CD4-positive, alpha-beta T cell treated with Interleukin-1 beta for 1 hour (primary cell): ENCODE measurements around the gene RNF220.
A peak's percentile ranks its signal among the peaks of the same experiment; 100 is the strongest.
"Not testable (repeated sequence)": the region's sequence is repeated elsewhere in the genome, so short reads cannot be mapped to it uniquely, and the experiment has no call there.

ENCODE experiments used
- DNase-seq, 2 donors: peaks; one replicate each; pipeline ENCODE4 v3.0.0-alpha.2; 2020 to 2022

The RNF220 gene

DNA sequence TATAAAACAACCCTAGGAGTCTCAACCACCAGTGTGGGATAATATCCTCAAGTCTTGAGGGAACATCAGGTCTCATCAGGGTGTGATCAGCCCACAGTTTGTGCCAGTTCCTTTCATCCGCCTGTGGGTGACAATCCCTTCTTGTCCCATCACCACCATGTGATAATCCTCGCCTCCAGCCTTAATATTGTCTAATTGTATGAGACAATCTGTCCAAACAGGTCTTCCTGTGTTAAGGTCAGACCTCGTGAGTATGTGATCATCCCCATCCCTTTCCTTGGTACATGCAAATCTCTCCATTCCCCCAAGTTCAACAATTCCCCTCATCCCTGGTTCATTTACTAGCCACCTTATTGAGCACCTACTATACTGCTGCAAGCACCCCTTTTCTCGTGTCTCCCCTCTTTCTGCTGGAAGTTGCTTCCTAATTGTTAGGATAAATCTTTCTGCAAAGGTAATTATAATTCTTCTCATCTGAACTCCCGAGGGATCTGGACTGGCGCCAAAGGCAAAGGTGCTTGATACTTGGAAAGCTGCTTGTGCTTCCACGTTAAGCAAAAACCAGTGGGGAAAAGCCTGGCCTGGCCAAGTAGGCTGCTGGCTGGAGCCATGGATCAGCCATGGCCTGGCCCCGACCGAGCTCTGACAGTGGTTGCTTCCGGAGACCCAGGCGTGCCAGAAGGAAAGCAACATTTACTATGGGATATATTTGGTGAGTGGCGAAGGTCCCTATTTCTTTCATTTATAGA is 92.5 kb downstream of the RNF220 start:
- DNase-seq, result no peak

DNA sequence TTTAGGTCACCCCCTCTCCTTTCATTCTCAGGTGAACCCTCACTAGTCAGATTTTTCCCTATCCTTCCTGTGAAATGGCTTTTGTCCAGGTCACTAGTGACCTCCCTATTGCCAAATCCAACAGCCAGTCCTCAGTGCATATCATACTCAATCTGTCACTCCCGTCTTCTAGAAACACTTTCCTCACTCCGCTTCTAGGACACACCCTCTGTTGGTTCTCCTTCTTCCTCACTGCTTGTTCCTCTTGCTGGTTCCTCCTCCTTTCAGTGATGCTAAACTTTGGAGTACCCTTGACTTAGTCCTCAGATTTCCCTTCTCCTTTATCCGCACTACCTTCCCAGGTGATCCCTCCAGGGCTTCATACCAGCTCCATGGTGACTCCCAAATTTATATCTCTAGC is 94.3 kb downstream of the RNF220 start:
- no peak for DNase-seq

DNA sequence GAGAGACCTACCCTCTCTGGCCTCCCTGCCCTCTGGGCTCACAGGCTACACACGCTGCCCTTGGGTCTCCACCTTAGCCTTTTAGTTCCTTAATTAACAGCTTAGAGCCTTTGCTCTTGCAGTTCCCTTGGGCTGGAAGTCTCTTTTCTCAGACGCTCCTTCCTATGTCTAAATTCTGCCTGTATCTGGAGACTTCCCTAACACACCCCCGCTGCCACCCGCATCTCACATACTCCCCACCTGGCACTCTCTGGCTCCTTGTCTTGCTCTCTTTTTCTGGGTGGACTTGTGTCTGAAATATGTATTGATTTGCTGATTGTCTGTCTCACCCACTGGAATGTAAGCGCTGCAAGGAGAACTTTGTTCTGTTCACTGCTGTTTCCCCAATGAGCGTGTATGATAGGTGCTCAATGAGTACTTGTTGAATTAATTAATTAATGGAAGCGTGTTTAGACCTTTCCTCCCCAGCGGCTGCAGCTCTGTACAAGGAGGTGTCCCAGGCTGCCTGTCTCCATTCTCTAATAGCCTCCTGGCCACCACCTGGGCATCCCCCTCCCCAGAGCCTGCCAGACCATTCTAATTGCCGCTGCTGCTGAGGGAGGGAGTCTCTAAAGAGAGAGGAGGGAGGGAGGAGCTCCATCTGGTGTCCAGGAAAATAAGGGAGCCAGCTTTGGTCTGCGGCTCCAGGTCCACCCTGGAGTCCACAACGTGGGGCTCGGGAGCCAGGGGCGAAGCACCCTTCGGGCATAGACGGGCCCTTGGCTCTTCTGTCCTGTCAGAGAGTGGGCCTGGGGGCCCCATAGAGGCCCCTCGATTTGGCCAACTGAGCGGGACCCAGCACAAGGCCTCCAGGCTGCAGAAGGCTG is 95.4 kb downstream of the RNF220 start:
- no peak for DNase-seq

DNA sequence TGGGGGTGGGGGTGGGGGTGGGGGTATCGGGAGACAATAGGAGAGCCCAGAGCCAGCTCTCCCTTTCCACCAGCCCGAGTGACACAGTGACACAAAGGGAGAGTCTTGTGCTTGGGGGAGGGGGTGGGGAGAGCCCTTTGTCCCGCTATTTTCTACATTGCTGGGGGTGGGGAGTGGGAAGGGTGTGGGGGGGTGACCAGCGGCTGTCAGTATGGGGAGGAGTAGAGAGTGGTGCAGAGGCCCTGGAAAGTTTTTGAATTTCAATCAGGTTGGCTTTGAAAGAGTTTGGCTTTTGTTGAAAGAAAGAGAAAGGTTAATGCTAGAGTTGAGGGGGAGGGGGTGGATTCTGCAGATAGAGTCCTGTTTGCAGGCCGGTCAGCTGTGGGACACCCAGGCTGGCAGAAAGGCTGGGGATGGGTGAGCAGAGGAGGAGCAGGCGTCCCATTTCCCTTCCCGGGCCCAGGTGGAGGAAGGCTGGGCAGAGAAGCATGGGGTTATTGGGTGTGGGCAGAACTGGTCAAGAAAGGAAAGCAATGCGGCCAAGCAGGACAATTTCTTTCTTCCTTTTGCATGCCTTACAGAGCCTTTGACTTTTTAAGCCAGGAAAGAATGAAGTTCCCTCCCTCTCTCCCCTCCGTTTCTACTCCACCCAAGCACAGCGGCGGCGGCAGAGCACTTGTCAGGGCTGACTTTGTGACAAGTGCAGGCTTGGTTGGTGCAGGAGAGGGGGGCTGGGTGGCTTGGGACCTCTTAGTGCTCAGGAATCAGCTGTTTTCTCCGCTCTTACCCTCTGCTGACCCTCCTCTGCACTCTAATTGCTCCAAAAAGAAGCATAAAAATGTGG is 96.2 kb downstream of the RNF220 start:
- no peak for DNase-seq

DNA sequence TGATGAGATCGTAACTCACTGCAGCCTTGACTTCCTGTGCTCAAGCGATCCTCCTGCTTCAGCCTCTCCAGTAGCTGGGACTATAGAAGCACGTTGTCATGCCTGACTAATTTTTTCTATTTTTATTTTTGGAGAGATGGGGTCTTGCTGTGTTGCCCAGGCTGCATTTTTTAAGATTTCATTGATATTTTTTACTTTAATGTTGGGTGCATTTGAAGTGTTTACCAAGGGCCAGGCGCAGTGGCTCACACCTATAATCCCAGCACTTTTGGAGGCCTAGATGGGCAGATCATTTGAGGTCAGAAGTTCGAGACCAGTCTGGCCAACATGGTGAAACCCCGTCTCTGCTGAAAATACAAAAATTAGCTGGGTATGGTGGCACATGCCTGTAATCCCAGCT is 97.8 kb downstream of the RNF220 start:
- DNase-seq, result not testable (repeated sequence)

DNA sequence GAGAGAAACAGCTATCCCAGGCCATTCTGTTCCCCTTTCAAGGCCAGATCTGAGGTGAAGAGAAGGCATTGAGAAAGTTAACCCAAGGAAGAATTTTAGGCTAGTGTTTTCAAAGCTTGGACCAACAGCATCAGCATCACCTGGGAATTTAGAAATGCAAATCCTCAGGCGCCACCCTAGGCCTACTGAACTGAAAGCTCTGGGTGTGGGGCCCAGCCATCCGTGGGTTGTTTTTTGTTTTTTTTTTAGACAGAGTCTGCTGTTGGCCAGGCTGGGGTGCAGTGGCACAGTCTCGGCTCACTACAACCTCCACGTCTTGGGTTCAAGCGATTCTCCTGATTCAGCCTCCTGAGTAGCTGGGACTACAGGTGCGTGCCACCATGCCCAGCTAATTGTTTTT is 98.6 kb downstream of the RNF220 start:
- DNase-seq, result no peak

DNA sequence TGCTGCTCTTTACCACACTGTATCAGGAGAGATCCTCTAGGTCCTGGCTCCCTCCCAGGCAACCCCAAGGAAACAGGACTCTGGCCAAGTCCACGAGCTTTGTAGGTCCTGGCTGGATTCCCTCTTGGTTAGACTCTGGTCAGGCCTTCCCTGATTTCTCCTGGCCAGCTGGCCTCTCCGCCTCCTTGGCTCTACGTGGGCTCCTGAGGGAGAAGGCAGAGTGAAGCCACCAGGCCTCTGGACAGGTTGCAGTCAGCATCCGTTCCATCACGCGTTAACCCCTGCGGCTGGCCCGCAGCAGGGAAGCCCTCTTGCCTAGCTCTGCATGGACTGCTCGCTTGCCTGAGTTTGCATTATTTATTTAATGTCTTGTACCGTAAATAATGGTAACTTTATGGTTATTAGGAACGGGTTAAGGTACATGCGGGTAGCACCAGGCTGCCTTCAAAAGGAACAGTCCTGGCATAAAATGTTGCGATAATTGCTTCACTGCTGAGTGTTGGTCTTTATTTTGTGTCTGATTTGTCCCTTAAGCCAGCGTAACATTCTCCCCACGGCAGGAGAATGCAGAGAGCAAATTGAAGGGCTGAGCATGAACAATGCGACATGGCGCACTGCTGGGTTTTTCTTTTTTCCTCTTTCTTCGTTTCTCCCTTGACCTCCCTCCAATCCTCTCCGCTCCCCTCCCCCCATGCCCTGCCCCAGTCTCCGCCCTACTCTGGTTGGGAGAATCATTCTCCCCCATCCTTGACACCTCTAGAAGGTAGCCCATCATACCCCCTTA is 100.3 kb downstream of the RNF220 start:
- DNase-seq, result no peak

DNA sequence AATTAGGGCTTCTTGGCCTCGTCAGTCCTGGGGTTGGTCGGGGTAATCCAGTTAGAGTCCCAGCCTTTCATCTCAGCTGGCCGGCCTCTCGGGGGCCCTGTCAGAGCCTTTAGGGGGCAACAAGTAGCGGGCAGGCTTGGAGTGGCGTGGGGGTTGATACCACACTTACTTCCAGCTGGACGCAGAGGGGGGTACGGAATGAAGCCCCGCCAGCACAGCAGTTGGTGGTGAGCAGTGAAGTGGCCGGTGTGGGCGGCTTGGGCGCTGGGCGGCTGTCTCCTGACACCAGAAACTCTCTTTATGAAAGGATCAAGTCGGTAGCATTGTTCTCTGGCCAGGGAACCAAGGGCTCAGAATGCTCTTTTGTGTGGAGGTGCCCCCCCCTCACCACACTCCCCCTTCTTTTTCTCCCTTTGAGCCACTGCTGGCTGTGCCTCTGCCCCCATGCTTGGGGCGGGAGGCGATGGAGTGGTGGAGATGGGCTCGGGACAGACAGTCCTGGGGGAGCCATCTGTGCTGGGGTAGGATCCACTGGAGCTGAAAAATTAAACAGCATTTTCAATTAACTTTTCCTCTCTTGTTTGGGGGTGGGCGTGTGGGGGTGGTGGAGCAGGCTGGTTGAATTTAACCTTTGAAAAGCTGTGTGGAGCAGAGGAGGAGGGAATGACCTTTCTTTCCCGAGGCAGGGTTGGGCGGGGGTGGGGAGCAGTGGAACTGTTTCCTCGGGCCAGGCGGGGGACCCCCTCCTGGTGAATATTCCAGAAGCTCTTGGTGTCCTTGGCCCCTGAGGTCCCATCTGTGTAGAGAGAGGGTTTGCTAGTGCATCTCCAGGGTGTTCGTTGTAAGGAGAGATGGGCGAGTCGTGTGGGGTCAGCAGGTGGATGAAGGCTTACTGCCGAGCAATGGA is 102.7 kb downstream of the RNF220 start:
- no peak for DNase-seq

DNA sequence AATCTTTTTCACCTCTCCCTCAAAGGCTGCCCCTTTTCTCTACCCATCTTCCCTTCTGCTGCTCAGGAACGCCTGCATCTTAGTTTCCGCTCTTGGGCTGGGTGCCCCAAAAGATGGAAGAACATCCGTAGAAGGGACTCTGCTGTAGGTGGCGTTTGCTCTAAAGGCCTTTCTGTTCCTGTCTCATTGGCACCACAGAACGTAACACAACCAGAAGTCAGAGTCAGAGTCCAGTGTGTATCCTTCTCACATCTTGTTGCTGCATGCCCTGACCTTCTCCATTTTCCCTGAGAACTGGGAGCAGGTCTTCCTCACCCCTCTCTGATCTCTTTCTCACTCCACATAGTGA is 103.3 kb downstream of the RNF220 start:
- DNase-seq, result no peak

DNA sequence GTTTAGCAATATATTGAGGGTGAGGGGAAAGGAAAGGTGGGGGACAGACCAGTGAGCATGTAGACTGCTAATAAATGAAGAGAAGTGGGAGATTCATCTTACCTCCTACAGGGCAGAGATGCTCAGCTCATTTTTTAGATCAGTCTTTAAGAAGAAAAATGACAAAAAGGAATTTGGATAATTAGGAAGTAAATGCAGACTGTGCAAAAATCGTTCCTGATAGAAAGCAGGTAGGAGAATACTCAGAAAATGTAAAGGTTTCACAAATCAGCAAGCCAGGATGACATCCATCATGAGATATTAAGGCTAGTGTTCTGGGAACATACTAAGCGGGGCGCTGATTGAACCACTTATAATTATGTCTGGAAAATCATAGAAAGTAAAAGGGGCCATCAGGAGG is 106.3 kb downstream of the RNF220 start:
- no peak for DNase-seq

DNA sequence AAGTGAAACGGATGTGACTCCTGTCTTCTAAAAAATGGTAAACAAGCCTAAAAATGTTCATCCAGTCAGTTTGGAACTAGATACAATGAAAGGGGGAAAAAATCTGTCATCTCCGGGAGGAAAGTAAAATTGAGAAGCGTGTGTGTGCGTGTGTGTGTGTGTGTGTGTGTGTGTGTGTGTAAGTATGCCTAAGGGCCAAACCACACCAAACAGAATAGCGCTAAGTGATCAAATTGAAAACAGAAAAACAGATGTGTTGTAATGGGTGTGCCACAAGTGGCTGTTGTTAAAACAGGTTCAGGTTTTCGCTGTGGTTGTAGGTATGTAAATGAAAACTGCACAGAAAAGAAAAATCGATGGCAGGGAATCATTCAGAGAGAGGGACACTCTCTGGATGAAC is 106.7 kb downstream of the RNF220 start:
- DNase-seq, result no peak

DNA sequence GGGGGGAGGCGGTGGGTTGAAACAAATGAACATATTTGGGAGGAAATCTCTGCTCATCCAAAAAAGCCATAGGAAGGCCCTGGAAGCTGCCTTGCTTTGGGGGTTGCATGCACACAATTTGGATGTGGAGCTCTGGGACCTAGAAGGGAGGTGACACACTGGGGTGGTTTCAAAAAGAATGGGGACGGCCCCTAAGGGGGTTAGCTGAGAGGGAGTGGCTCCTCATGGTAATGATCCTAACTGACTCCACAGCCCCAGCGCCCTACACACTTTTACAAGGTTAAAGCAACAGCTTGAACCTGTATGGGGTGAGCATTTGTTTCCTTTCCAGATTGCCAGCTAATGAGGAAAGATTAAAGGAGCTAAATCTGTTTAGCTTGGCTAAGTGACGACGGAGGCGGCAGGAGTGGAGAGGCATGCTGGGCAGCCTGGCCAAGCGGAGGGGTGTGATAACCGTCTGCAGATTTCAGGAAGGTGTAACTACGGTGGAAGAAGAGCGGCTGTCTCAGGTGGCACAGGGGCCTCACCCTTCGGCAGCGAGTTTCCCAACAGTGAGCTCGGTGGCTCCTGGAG is 107.3 kb downstream of the RNF220 start:
- DNase-seq, result no peak

DNA sequence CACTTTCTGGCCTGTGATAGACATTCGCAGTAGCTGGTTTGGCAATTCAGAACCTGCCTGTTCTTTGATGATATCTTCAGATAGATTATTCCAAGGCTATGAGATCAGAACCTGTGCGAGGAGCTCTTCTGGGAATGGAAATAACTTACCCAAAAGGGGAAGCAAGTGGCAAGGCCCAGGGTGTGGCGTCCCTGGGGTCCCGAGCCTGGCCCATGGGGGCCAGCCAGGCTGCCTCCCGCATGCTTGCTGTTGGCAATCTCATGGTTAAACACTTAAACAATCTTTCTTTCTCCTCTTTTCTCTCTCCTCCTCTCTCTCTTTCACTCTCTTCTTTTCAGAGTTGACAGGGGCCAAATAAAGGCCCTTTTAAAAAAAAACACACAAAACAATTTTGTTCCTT is 108.1 kb downstream of the RNF220 start:
- no peak for DNase-seq

DNA sequence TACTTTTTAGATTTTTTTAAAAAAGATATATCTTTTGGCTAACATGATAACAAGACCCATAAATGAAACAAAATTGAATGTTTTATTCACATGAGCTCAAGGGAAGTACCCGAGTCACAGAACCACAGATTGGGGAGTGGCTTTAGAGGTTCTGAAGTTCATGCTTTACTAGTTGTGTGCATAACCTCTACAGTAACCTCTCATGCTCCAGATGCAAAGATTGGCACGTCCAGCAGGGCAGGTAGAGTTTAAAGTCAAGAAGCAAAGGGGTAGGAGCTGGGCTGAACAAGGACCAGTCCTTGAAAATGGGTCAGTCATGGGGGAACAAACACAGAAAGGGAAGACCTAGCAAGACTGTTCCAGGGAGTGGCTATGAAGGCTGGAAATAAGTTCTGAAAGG is 109.6 kb downstream of the RNF220 start:
- no peak for DNase-seq

DNA sequence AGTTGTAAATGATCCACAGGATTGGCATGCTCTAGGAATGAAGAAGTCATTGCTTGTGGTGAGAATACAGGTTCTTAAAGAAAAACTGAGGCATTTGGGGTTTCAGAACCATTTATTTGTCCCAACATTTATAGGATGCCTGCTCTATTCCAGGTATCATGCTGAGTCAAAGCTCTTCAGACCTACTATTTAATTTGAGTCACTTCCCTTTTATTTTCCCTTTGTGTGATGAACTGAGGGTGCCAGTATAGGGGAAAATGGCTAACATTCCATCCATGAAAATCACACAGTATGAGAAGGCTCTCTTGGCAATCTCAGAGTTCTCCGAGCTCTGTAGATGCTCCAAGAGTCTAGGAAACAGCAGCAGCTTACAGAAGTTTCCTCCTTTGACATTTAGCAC is 110.4 kb downstream of the RNF220 start:
- DNase-seq, result no peak

DNA sequence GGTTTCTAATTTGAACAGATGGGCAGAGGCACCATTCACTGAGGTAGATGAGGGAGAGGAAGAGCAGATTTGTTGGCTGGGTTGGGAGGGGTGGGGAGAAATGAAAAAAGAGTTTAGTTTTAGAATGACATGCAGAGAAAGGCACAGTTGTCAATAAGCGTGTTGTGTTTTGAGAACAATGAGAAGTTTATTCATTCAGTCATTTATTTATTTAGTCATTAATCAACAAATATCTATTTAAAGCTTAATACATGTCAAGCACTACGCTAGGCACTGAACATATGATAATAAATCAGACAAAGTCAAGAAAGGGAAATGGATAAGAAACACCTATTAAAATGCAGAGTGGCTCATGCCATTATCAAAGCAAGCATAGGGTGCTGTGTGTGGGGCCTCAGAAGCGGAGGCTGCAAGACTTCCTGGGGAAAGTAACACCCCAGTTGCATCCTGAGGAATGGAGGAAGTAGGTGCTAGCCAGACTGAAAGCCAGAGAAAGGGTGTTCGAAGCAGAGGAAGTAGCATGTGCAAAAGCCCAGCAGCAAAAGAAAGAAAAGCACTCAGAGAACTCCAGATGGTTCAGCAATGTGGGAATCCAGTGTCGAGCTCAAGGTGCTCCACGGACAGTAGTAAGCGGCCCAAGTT is 114.1 kb downstream of the RNF220 start:
- peak in 1 of 2 donors; percentile 24 for DNase-seq

DNA sequence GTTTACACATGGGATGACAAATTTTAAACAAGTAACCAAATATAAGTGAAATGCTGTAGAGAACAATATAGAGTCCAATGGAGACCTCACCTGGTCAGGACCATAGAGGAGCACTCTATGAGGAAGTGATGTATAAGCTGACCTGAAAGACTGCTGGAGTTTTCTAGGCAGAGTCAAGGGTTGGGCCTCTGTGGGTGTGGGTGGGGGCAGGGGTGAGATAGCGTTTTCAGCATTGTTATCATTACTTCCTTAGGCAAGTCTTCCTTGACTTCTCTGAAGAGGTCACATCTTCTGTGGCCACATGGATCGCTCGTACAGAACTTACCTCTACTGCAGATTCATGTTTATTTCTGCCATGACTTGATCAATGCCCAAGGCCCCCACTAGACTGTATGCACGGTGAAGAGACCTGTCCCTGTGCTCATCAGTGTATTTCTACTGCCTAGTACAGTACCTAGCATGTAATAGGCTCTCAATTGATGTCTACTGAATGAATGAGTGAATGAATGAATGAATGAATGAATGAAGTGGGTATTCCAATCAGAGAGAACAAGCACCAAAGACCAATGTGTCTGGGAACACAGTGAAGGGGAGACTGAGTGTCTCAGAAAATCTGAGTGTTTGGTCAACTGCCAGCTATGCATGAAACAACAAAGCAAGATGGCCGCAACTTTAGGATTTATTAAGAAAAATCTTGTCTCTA is 116.5 kb downstream of the RNF220 start:
- DNase-seq, result no peak

DNA sequence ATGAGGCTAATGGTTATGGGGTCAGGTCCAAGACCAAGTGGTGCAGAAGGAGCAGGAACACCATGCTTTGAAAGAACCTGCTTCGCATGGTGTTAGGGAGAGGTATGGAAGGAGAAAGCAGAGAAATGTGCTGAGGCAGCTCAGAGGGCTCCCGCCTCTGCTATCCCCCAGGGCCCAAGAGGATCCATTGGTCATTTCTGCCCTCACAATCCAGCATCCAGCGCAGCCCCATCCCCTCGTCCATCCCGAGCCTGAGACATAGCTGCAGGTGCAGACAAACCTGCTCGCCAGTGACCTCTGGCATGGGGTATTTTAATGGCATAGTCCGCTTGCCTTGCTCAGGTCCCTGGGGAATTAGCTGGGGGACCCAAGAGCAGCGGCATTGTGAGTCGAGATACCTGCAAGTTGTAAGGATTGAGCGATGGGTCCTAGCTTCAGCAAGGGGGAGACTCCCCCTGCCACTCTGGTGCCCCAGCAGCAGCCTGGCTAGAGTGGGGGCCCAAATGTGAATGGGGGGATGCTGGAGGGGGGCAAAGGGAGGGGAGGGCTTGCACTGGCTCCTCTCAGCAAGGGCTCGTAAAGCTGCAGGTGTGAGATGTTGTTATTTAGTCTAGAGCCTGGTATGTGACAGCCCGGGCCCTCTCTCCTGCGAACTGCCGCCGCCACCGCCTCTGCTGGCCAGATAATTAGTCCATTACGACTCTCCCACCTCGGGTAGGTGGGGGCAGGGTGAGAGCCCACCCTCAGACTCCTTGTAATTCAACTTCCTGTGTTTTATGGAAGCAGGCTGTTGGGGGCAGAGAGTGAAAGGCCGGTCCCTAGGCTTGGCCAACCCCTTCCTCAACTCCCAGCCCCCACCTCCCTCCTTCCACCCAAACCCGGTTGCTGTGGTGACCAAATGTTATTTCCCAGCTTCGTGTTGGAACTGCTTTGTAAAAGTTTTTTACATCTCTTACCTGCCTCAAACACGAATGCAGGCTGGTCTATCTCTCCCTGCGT is 118.8 kb downstream of the RNF220 start:
- no peak for DNase-seq
